HEK293 (cell line): ENCODE measurements around the gene FAM9A.

Experiments used
- ZBTB21 ChIP-seq: fragments of 450-650 bp; formaldehyde crosslinking; IDR thresholded peaks from 2 replicates; pipeline ENCODE4 v1.5.1; 2017; ENCODE audit warnings: missing biosample characterization, missing genetic modification characterization
- ZNF121 ChIP-seq: fragments of 450-650 bp; formaldehyde crosslinking; IDR thresholded peaks from 2 replicates; pipeline ENCODE4 v1.5.1; 2016; ENCODE audit warnings: missing biosample characterization, missing genetic modification characterization
- ZNF266 ChIP-seq: fragments of 450-650 bp; formaldehyde crosslinking; IDR thresholded peaks from 2 replicates; pipeline ENCODE4 v1.5.1; 2016; ENCODE audit warnings: missing biosample characterization, missing genetic modification characterization, low read depth
- ZNF707 ChIP-seq: fragments of 450-650 bp; formaldehyde crosslinking; IDR thresholded peaks from 2 replicates; pipeline ENCODE4 v1.5.1; 2016; ENCODE audit warnings: missing biosample characterization, missing genetic modification characterization
- TF ChIP-seq, protein P1 (sequence below): fragments of 450-650 bp; formaldehyde crosslinking; IDR thresholded peaks from 2 replicates; pipeline ENCODE4 v1.5.1; 2016; ENCODE audit warnings: missing biosample characterization, missing genetic modification characterization

DNA sequence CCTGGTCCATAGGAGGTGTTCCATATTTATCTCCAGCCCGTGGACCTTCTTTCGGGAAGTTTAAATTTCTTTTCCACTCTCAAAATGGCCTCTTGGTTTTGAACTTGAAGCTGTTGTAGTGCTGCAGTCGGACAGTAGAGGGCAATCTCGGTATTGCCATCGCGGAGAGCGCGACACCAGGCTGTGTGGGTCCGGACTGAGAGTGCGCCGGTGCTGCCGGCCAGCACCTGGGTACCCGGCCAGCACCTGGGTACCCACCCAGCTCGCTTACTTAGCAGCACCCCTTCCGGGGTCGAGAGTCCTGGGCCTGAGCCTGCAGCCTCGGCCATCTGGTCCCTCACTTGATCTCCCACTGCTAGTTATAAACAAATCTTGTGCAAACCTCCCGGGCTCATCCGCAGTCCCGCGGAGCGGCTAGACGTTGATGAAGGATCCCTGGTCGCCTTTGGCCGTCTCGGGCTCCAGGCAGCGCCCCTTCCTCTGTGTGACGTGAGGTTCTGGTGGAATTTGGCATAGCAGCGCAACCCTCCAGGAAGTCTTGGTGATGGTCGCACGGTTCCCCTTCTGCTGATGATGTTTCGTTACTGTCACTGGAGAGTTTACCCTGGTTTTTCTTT is 18.0 kb downstream of the FAM9A start:
- TF ChIP-seq ZNF121 (tag by site-specific recombination), result no peak
- no peak for TF ChIP-seq ZBTB21 (tag by site-specific recombination)
- TF ChIP-seq, protein P1, sequence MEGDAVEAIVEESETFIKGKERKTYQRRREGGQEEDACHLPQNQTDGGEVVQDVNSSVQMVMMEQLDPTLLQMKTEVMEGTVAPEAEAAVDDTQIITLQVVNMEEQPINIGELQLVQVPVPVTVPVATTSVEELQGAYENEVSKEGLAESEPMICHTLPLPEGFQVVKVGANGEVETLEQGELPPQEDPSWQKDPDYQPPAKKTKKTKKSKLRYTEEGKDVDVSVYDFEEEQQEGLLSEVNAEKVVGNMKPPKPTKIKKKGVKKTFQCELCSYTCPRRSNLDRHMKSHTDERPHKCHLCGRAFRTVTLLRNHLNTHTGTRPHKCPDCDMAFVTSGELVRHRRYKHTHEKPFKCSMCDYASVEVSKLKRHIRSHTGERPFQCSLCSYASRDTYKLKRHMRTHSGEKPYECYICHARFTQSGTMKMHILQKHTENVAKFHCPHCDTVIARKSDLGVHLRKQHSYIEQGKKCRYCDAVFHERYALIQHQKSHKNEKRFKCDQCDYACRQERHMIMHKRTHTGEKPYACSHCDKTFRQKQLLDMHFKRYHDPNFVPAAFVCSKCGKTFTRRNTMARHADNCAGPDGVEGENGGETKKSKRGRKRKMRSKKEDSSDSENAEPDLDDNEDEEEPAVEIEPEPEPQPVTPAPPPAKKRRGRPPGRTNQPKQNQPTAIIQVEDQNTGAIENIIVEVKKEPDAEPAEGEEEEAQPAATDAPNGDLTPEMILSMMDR (tag by site-specific recombination), result no peak
- no peak for TF ChIP-seq ZNF266 (tag by site-specific recombination)
- TF ChIP-seq ZNF707 (tag by site-specific recombination), result no peak
